ENCODE data around the gene CCDC38.

Gene CCDC38

DNA sequence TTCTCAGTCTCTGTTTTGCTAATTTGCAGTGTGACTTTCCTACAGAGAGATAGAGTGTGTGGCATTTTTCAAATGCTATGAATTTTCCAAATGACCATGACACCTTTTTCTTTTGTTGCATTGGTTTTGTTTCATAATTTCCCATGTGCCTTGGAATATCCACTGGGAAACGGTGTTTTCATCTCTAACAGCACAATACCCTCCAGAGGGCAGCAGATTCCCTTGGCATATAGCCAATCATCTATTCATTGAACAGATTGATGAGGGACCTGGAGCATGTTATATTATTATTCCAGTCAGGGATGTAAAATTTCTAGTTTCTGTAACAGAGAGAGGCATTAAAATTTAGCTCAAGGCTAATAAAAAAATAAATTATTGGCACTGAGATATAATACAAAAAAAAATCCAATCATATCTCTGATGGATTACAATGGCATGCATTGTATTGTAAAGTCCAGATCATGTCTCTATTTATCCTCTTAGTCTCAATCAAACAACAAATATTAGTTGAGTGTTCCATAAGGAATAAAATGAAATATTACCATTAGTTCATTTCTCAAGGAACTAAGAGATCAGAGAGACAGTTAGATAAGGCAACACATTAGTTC is 122.2 kb downstream of the CCDC38 start:
- H3K4me3 ChIP-seq (ENCODE audit: insufficient read depth, low read length, poor library complexity, severe bottlenecking), result no peak overlapping the region
- no peaks in the 10 kb centered on the region for H3K27me3 ChIP-seq (ENCODE audit: low read length)
- H3K9me2 ChIP-seq (replicated peaks; ENCODE audit: insufficient read depth, low read length), result no peaks in the 10 kb centered on the region
- H3K79me2 ChIP-seq (ENCODE audit: insufficient read depth, low read length), result no peaks in the 10 kb centered on the region
- H2AFZ ChIP-seq (ENCODE audit: low read depth, low read length, severe bottlenecking), result no peak overlapping the region
- no peaks in the 10 kb centered on the region for H3K9me3 ChIP-seq (ENCODE audit: insufficient read depth, low read length)
- H4K20me1 ChIP-seq (ENCODE audit: low read depth, low read length), result no peaks in the 10 kb centered on the region
- no peaks in the 10 kb centered on the region for H3K36me3 ChIP-seq (ENCODE audit: low read length)
- no peaks in the 10 kb centered on the region for H3F3A ChIP-seq (ENCODE audit: insufficient read depth)
- H3K27ac ChIP-seq (ENCODE audit: low read depth, low read length), result no peak overlapping the region
- TF ChIP-seq, protein P1, sequence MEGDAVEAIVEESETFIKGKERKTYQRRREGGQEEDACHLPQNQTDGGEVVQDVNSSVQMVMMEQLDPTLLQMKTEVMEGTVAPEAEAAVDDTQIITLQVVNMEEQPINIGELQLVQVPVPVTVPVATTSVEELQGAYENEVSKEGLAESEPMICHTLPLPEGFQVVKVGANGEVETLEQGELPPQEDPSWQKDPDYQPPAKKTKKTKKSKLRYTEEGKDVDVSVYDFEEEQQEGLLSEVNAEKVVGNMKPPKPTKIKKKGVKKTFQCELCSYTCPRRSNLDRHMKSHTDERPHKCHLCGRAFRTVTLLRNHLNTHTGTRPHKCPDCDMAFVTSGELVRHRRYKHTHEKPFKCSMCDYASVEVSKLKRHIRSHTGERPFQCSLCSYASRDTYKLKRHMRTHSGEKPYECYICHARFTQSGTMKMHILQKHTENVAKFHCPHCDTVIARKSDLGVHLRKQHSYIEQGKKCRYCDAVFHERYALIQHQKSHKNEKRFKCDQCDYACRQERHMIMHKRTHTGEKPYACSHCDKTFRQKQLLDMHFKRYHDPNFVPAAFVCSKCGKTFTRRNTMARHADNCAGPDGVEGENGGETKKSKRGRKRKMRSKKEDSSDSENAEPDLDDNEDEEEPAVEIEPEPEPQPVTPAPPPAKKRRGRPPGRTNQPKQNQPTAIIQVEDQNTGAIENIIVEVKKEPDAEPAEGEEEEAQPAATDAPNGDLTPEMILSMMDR (IDR thresholded peaks at IDR 0.05; ENCODE audit: insufficient read depth, low read length, poor library complexity, severe bottlenecking), result no peak
- TF ChIP-seq EZH2phosphoT487 (conservative IDR thresholded peaks at IDR 0.05; ENCODE audit: low read length), result no peak
- no peak overlapping the region for H3K9ac ChIP-seq (ENCODE audit: low read length)
- no peak overlapping the region for H3K4me2 ChIP-seq (ENCODE audit: low read depth, low read length, poor library complexity, severe bottlenecking)
